ENCODE measurements around the gene LHX5. TPM values are rescaled to one million over a fixed set of nuclear protein-coding genes. Genes with fewer than 3 reads are reported as not detected.

Gene LHX5
- total RNA-seq, 2 experiments from 2014 or later = not detected

- H3K27ac Mint-ChIP-seq = no peak overlapping the region
- CTCF ChIA-PET = interaction anchor here (0.9 kb wide), 1 partner anchor 10 kb away, joined by 10 read pairs; no protein-coding TSS in a partner anchor
- ATAC-seq = no peak
- intact Hi-C loops (cut with DNase I, micrococcal nuclease) = loop anchor here in 1 of 2 experiments (10.0 kb wide), 1 partner anchor 1210 kb away; no protein-coding TSS in a partner anchor
- no peaks in the 10 kb centered on the region for H3K36me3 Mint-ChIP-seq (ENCODE audit: low read depth)
- DNase-seq = no peak
- H3K4me3 Mint-ChIP-seq = no peak overlapping the region
- H3K4me1 Mint-ChIP-seq = peaks cover 23% of the 10 kb centered on the region
- H3K27me3 Mint-ChIP-seq = peaks cover 62% of the 10 kb centered on the region
- POLR2A ChIA-PET = no interaction called here
- H3K9me3 Mint-ChIP-seq (ENCODE audit: low read depth) = no peaks in the 10 kb centered on the region
Observed at GRCh38 chr12:113464452-113464775, 7.3 kb downstream of the LHX5 start.

- ChIA-PET CTCF (interaction anchor here (0.9 kb wide), 1 partner anchor 10 kb away, joined by 10 read pairs; no protein-coding TSS in a partner anchor), POLR2A (no interaction called here)
- DNase-seq = peak; percentile 26
- no peaks in the 10 kb centered on the region for H3K36me3 Mint-ChIP-seq (ENCODE audit: low read depth)
- peaks cover 63% of the 10 kb centered on the region for H3K27me3 Mint-ChIP-seq
- peaks cover 23% of the 10 kb centered on the region for H3K4me1 Mint-ChIP-seq
- H3K27ac Mint-ChIP-seq = no peak overlapping the region
- no peak for ATAC-seq
- peak overlapping the region; percentile 37 for H3K4me3 Mint-ChIP-seq
- H3K9me3 Mint-ChIP-seq (ENCODE audit: low read depth) = no peaks in the 10 kb centered on the region
- intact Hi-C loops (cut with DNase I, micrococcal nuclease) = loop anchor here (2.0 to 10.0 kb wide), 3 partner anchors 17 to 1211 kb away; no protein-coding TSS in a partner anchor
Observed at GRCh38 chr12:113463746-113464451, 7.8 kb downstream of the LHX5 start.

- H3K4me3 Mint-ChIP-seq = peak overlapping the region; percentile 37
- DNase-seq = peak; percentile 34
- no peak overlapping the region for H3K27ac Mint-ChIP-seq
- no peaks in the 10 kb centered on the region for H3K9me3 Mint-ChIP-seq (ENCODE audit: low read depth)
- H3K36me3 Mint-ChIP-seq (ENCODE audit: low read depth) = no peaks in the 10 kb centered on the region
- POLR2A ChIA-PET = no interaction called here
- H3K4me1 Mint-ChIP-seq = peaks cover 22% of the 10 kb centered on the region
- peak; percentile 11 for ATAC-seq
- intact Hi-C loops (cut with DNase I, micrococcal nuclease) = loop anchor here (1.0 to 10.0 kb wide), 4 partner anchors 18 to 1212 kb away; no protein-coding TSS in a partner anchor
- CTCF ChIA-PET = interaction anchor here (1.0 to 2.2 kb wide), 3 partner anchors 10 to 168 kb away, joined by 3 to 8 read pairs (median 3); no protein-coding TSS in a partner anchor
- H3K27me3 Mint-ChIP-seq = peaks cover 60% of the 10 kb centered on the region
Observed at GRCh38 chr12:113462998-113463745, 8.5 kb downstream of the LHX5 start.

- no peaks in the 10 kb centered on the region for H3K9me3 Mint-ChIP-seq (ENCODE audit: low read depth)
- peaks cover 59% of the 10 kb centered on the region for H3K27me3 Mint-ChIP-seq
Observed at GRCh38 chr12:113462117-113462774, 9.4 kb downstream of the LHX5 start.

GRCh38 chr12:113461666-113462065 lies 10.0 kb downstream of the LHX5 start:
- Mint-ChIP-seq H3K27ac (no peak overlapping the region), H3K4me3 (no peak overlapping the region), H3K36me3 (ENCODE audit: low read depth) (no peaks in the 10 kb centered on the region), H3K4me1 (peaks cover 19% of the 10 kb centered on the region), H3K27me3 (peaks cover 61% of the 10 kb centered on the region), H3K9me3 (ENCODE audit: low read depth) (no peaks in the 10 kb centered on the region)
- CTCF ChIA-PET = interaction anchor here (0.6 to 2.2 kb wide), 12 partner anchors 9 to 298 kb away, joined by 3 to 8 read pairs (median 3); partner anchors contain the start of gene SDSL
- POLR2A ChIA-PET = interaction anchor here (0.6 to 0.7 kb wide), 2 partner anchors 54 to 309 kb away, joined by 3 to 7 read pairs; no protein-coding TSS in a partner anchor
- ATAC-seq = peak; percentile 32
- no peak for DNase-seq
- intact Hi-C loops (cut with DNase I, micrococcal nuclease) = loop anchor here (1.0 to 10.0 kb wide), 4 partner anchors 19 to 1213 kb away; no protein-coding TSS in a partner anchor

More at GRCh38 chr12:113462117-113462774, 9.4 kb downstream of the LHX5 start:
- intact Hi-C loops (cut with DNase I, micrococcal nuclease) = loop anchor here (1.0 to 10.0 kb wide), 4 partner anchors 19 to 1213 kb away; no protein-coding TSS in a partner anchor
- Mint-ChIP-seq H3K4me1 (peaks cover 19% of the 10 kb centered on the region), H3K4me3 (peak overlapping the region; percentile 64), H3K27ac (no peak overlapping the region), H3K36me3 (ENCODE audit: low read depth) (no peaks in the 10 kb centered on the region)
- ATAC-seq (peak; percentile 71), DNase-seq (peak; percentile 89)
- CTCF ChIA-PET = interaction anchor here (0.6 to 2.2 kb wide), 13 partner anchors 9 to 297 kb away, joined by 3 to 8 read pairs (median 3); partner anchors contain the start of gene SDSL
- POLR2A ChIA-PET = interaction anchor here (0.7 kb wide), 1 partner anchor 53 kb away, joined by 7 read pairs; no protein-coding TSS in a partner anchor

GRCh38 chr12:113459981-113460380 lies 11.7 kb downstream of the LHX5 start:
- no peak overlapping the region for H3K4me3 Mint-ChIP-seq
- no peak for DNase-seq
- ChIA-PET POLR2A (interaction anchor here (0.7 kb wide), 1 partner anchor 1615 kb away, joined by 4 read pairs; no protein-coding TSS in a partner anchor), CTCF (no interaction called here)
- H3K9me3 Mint-ChIP-seq (ENCODE audit: low read depth) = no peaks in the 10 kb centered on the region
- no peak overlapping the region for H3K27ac Mint-ChIP-seq
- H3K4me1 Mint-ChIP-seq = peaks cover 15% of the 10 kb centered on the region
- intact Hi-C loops (cut with DNase I, micrococcal nuclease) = loop anchor here in 1 of 2 experiments (10.0 kb wide), 1 partner anchor 1215 kb away; no protein-coding TSS in a partner anchor
- no peaks in the 10 kb centered on the region for H3K36me3 Mint-ChIP-seq (ENCODE audit: low read depth)
- no peak for ATAC-seq
- peaks cover 53% of the 10 kb centered on the region for H3K27me3 Mint-ChIP-seq

- intact Hi-C loops (cut with DNase I, micrococcal nuclease) = no loop called here
- Mint-ChIP-seq H3K27me3 (peaks cover 39% of the 10 kb centered on the region), H3K27ac (no peak overlapping the region), H3K36me3 (ENCODE audit: low read depth) (no peaks in the 10 kb centered on the region), H3K4me1 (peaks cover 5% of the 10 kb centered on the region), H3K4me3 (no peak overlapping the region), H3K9me3 (ENCODE audit: low read depth) (no peaks in the 10 kb centered on the region)
- POLR2A ChIA-PET = no interaction called here
- CTCF ChIA-PET = interaction anchor here (0.7 to 2.9 kb wide), 3 partner anchors 12 to 28 kb away, joined by 3 to 8 read pairs (median 3); no protein-coding TSS in a partner anchor
- DNase-seq = no peak
- ATAC-seq = no peak
Observed at GRCh38 chr12:113457710-113458109, 14.0 kb downstream of the LHX5 start.

- Mint-ChIP-seq H3K27ac (no peak overlapping the region), H3K4me3 (no peak overlapping the region), H3K4me1 (peaks cover under 1% of the 10 kb centered on the region), H3K9me3 (ENCODE audit: low read depth) (no peaks in the 10 kb centered on the region), H3K27me3 (peaks cover 36% of the 10 kb centered on the region), H3K36me3 (ENCODE audit: low read depth) (no peaks in the 10 kb centered on the region)
- ChIA-PET CTCF (interaction anchor here (0.6 to 2.9 kb wide), 2 partner anchors 11 to 162 kb away, joined by 4 to 8 read pairs; no protein-coding TSS in a partner anchor), POLR2A (no interaction called here)
- DNase-seq (no peak), ATAC-seq (no peak)
- intact Hi-C loops (cut with DNase I, micrococcal nuclease) = no loop called here
Observed at GRCh38 chr12:113457185-113457584, 14.5 kb downstream of the LHX5 start.

- no peak overlapping the region for H3K27ac Mint-ChIP-seq
- no peaks in the 10 kb centered on the region for H3K36me3 Mint-ChIP-seq (ENCODE audit: low read depth)
- DNase-seq (no peak), ATAC-seq (no peak)
- no peaks in the 10 kb centered on the region for H3K9me3 Mint-ChIP-seq (ENCODE audit: low read depth)
- no peak overlapping the region for H3K4me3 Mint-ChIP-seq
- CTCF ChIA-PET = interaction anchor here (0.6 to 2.9 kb wide), 3 partner anchors 11 to 163 kb away, joined by 3 to 8 read pairs (median 4); no protein-coding TSS in a partner anchor
- intact Hi-C loops (cut with DNase I, micrococcal nuclease) = no loop called here
- H3K4me1 Mint-ChIP-seq = no peaks in the 10 kb centered on the region
- POLR2A ChIA-PET = no interaction called here
- peaks cover 35% of the 10 kb centered on the region for H3K27me3 Mint-ChIP-seq
Observed at GRCh38 chr12:113456761-113457160, 14.9 kb downstream of the LHX5 start.

- Mint-ChIP-seq H3K9me3 (ENCODE audit: low read depth) (no peaks in the 10 kb centered on the region), H3K36me3 (ENCODE audit: low read depth) (no peaks in the 10 kb centered on the region), H3K4me1 (no peaks in the 10 kb centered on the region), H3K4me3 (no peak overlapping the region), H3K27ac (no peak overlapping the region), H3K27me3 (peaks cover 31% of the 10 kb centered on the region)
- intact Hi-C loops (cut with DNase I, micrococcal nuclease) = no loop called here
- POLR2A ChIA-PET = no interaction called here
- DNase-seq (no peak), ATAC-seq (no peak)
- CTCF ChIA-PET = interaction anchor here (0.6 to 2.9 kb wide), 2 partner anchors 10 to 82 kb away, joined by 3 to 8 read pairs; no protein-coding TSS in a partner anchor
Observed at GRCh38 chr12:113456199-113456598, 15.5 kb downstream of the LHX5 start.
